Measurements from ENCODE around the gene KLHL25. TPM values are rescaled to one million over a fixed set of nuclear protein-coding genes. Genes with fewer than 3 reads are reported as not detected.

Gene KLHL25
- total RNA-seq, 1 donor from 2014 or later = 5.7 TPM

DNA sequence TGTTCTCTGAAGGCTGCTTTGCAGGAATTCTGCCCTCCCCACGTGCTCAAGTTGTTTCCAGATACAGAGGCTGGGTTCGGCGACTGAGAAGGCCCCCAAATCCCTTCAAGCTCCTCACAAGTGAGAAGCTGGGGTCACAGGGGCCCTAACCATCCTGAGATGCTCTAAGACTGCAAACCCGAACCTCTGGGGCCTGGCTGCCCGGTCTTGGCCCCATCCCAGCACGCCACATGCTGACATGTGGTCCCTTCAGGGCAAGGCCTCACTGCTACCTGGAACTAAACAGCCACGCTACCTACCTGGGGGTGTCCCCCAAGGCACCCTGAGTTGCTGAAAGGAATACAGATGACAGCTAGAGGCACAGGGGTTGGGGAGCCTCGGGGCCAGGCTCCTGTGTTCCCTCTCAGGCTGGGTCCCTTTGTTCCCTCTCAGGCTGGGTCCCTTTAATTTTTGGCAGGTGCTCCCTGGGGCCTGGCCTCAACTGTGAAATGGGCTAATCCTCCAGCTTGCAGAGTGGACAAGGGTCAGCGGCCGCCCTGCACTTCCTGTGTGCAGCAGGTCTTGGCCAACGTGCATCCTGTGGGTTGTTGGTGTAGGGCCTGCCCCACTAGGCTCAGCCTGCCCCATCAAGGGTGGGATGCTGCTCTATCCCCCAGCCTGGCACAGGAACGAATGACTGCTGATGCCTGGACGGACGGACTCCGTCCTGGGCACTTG is 32.5 kb downstream of the KLHL25 start:
- intact Hi-C loops (cut with micrococcal nuclease) = no loop called here

DNA sequence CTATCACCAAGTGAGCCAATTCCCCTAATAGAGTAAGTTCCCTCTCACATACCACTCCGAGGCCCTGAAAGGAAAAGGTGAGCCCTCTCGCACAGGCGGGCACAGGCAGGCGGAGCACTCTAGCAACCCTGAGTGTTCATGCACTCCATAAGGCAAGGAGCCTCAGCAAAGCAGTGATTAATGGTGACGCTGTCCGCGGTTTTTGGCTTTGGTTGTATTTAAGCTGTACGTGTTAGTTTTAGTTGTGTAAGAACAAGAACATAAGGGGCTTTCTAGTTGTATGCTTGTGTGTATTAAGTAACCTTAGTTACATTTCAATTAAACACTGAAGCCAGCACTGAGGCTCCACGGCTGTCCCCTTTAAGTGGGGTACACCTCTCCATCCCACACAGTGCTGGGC is 33.1 kb downstream of the KLHL25 start:
- intact Hi-C loops (cut with micrococcal nuclease) = no loop called here

DNA sequence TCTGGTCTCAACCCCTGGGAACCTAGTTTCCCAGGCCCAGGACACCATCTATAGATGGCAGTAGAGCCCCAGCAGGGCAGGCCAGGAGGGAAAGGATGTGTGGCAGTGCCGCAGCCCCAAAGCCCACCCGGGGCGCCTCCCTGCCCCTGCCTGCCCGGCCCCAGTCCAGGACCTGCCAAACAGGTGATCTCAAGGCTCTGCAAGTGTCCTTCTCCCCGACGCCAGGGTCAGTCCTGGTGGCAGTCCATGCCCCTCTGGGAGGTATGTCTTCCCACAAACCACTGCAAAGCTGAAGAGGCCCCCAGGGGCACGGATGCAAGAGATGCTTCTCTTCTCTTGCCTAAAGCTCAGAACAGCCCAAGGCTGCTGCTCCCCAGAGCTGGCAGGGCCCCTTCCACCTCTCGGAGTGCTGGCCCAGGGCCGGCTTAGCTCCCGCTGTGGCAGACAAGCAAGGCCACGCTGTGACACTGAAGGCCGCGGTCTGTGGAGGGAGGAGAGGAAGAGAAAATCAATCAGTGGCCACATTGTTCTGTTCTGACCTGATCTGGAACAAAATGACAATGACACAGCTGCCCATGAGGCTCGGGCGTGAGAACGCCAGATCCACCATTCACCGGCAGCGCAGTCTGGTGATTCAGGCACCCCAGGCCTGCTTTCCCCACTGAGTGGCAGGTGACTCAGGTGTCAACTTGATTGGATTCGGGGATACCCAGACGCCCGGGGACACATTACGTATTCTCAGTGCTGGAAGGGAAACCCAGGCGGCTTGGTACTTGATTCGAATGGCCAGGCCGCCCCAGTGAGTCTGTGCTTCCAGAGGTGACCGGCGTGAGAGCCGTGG is 34.0 kb downstream of the KLHL25 start:
- intact Hi-C loops (cut with micrococcal nuclease) = no loop called here

DNA sequence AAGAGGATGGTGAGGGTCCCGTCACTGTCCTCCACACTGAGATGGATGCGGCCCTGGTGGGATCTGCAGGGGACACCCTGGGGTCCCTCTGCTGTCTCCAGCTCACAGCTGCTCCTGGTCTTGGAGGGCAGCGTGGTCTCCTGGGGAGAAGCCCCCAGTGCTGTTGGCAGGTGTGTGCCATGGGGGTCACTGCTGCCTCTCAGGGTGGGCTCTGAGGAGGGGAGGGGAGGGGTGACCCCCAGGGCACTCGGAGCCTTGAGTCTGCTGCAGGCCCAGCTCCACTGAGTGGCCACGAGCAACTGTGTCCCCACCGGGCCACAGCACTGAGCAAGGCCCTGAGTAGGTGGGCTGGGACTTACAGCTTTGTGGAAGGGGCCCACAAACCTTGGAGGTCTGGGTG is 34.7 kb downstream of the KLHL25 start:
- intact Hi-C loops (cut with micrococcal nuclease) = no loop called here

DNA sequence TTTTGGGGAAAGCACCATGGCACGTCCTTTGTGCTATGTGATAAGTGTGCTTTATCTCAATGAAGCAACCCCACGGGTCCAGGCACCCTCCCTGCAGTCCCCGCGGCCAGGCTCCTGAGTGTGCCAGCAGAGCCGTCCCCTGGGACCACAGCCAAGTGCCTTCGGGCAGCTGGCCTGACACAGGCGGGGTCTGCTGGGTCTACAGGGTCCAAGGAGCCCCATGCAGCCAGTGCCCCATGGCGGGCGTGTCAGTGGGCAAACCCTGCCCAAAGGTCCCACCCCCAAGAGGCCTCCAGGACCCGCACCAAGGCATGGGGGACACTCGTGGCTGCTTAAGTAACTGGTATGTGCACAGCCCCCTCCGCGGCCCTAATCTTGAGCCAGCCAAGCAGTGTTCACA is 35.3 kb downstream of the KLHL25 start:
- intact Hi-C loops (cut with micrococcal nuclease) = loop anchor here (5.0 kb wide), 1 partner anchor 33 kb away; the partner anchor contains the start of gene KLHL25

DNA sequence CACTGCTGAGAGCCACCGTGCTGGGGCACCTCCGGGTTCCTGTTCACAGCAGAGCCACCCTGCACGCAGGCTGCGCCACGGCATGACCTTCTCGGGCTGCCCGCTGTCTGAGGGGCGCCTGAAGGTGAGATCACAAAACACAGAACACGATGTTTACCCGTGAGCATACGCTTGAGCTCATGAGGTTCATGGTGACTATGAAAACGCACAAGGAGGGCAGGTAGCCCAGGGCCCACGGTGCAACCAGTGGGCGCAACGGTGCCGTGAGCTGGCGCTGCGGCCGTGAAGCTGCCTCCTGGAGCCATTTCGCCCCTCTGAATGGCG is 36.1 kb downstream of the KLHL25 start:
- intact Hi-C loops (cut with micrococcal nuclease) = loop anchor here (5.0 kb wide), 1 partner anchor 34 kb away; the partner anchor contains the start of gene KLHL25

DNA sequence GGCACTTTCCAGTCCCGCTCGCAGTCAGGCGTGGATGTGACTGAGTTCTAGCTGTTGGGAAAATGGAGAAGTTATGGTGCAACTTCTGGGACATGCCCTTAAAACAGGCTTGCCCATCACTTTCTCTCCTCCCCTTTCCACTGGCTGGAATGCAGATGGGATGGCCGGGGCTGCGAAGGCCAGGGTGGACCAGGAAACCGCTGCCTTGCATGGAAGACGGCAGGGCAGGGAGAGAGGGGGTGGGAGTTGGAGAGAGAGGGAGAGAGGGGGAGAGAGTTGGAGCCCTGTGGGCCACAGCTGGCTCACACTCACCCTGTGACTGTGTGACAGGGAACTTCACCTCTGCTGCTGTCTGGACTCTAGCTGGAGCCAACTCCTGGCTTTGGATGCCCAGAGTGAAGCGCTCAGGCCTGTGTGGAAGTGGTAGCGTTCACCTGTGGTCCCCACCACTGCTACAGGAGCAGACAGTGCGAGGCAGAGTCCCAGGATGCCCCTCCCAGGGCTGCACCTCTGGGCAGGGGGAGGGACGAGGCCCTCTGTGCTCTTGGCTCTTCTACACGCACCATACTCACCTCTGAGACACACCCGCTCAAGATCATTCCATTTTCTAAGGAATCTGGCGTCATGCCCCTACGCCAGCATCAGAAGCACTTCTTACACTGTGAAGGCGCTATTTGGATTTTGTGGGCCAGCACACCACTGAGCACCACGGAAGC is 36.6 kb downstream of the KLHL25 start:
- intact Hi-C loops (cut with micrococcal nuclease) = loop anchor here (5.0 kb wide), 1 partner anchor 34 kb away; the partner anchor contains the start of gene KLHL25

DNA sequence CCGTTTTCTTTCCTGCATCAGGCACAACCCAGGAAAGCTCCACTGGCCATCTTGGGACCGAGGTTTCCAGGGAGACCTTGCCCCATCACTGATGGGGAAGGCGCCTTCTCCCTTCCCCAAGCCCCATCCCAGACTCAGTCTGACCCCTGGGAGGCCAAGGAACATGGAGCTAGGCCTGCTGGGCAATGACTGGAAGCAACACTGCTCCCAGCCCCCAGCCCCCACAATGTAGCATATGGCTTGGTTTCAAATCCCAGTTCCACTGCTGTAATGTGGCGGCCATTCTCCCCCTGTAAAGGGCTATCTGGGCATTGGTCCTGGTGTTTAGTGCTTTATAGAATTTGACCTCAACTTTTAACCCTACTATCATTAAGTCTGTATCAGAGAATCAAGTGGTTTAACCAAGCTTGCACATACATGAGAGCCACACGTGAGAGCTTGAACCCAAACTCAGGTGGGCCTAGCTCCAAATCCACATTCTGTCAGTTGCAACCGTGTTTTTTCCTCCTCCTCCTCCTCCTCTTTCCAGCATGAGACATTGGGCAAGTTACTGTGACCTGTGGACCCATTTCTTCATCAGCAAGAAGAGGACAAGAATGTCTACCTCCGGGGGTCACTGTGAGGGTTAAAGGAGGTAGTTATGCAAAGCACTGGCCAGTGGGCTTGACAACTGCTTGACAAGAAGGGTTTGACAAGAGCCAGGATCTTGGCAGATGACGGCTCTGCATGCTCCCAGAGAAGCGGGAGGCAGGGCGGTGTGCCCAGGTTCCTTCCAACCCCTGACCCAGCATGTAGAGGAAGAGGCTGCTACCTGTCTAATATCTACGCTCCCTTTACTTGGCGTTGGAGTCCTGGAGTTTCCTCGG is 37.4 kb downstream of the KLHL25 start:
- intact Hi-C loops (cut with micrococcal nuclease) = loop anchor here (5.0 kb wide), 1 partner anchor 35 kb away; the partner anchor contains the start of gene KLHL25

DNA sequence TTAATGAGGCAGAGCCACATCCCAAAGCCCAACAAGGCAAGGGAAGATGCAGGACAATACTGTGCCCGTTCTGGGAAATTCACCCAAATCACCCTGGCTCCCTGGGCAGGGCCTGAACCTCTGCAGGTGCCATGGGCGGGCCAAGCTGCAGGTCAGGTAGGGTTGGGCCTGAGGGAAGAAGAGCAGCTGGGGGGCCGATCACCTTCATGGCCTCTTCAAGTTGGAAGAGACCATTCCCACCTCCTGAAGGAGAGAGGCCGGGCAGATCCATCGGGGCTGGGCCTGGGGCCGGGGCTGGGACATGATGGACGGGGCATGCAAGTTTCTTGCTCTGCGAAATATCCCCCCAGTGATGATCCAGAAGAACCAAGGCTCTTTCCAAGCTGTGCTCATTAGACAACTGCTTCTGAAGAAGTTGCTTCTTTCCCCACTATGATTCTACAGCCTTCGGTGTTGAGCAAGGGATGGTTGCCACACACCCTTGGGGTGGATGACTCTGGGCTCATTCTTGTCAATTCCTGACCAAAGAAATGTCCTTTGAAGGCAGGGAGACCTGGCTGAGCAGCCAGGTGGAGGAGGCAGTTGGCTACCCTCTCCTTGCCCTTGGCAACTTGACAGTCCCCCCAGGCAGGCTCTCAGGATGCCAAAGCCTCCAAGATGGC is 38.2 kb downstream of the KLHL25 start:
- intact Hi-C loops (cut with micrococcal nuclease) = loop anchor here (5.0 kb wide), 1 partner anchor 36 kb away; the partner anchor contains the start of gene KLHL25

DNA sequence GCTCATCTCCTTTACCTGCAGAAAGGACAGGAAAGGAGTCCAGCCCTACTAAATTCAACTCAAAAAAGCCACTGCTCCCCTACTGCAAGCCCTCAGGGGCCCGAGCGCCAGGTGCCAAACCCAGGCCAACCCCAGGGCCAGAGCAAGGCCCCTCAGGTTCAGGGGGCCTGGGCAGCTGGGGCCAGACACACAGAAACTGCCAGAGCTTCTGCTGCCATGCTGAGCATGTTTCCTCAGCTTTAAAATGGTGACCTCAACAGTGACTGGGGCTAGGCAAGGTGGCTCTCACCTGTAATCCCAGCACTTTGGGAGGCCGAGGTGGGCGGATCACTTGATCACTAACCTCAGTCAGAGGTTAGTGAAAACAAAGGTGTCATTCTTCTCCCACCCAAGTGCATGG is 38.8 kb downstream of the KLHL25 start:
- intact Hi-C loops (cut with micrococcal nuclease) = loop anchor here (5.0 kb wide), 1 partner anchor 36 kb away; the partner anchor contains the start of gene KLHL25

DNA sequence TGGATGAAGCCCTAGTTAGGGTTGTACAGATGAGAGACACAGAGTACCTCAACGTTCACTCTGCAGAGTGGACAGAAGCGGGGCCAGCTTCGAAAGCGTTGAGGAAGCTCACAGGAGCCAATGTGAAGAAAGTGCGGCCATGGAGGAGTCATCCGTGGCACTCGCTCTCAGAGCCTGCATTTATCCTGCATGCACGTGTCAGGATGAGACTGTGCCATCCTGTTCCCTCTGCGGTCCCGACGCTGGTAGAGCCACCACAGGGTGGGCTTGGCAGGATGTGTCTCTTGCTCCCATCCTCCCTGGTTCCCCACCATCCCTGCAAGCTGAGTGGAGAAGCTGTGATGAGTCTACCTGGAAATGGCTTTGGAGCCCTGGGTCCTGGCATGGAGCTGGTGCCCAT is 39.3 kb downstream of the KLHL25 start:
- intact Hi-C loops (cut with micrococcal nuclease) = loop anchor here (5.0 kb wide), 1 partner anchor 37 kb away; the partner anchor contains the start of gene KLHL25

DNA sequence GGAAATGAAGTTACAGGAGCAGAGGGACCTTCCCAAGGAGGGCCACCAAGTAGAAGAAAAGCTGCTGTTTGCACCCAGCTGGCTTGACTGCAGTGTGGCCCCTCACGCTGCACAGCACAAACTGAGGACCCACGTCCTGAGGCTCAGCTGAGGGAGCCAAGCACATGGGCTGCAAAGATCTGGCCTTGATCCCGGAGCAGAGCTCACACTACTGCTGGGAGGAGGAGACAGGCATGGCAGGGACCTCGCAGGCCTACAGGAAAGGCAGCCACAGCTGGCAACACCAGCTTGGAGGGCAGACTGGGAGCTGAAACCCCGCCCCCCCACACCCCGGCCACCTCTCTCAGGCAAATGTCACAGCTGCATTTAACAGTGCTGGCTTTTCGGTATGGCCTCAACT is 39.7 kb downstream of the KLHL25 start:
- intact Hi-C loops (cut with micrococcal nuclease) = loop anchor here (5.0 kb wide), 1 partner anchor 37 kb away; the partner anchor contains the start of gene KLHL25

DNA sequence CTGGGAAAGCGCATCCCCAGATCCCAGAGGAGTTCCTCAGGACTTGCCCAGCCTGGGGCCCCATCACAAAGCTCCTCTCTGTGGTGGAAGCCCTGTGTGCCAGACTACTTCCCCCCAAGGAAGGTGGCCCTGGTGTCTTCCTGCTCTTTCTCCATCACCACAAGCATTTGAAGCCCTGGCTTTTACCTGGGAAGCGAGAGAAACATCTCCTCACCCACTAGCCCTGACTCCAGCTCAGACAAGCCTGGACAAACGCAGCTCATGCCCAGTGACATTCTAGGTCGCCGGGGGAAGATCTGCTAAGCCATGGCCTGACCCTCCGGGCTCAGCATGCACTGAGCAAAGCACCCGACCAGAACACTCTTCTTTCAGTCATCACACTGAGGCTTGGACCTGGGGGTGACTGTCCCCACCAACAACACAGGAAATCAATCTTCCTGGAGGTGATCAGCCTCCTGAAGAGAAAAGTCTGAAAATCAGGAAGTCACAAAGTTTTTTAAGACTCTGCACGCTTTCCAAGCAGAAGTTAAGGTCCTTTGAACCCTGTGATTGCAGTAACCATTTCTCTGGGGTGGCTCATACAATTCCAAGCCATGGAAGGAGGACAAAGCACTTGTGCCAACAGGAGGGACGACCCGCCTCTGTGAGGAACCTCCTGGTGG is 40.8 kb downstream of the KLHL25 start:
- intact Hi-C loops (cut with micrococcal nuclease) = no loop called here

DNA sequence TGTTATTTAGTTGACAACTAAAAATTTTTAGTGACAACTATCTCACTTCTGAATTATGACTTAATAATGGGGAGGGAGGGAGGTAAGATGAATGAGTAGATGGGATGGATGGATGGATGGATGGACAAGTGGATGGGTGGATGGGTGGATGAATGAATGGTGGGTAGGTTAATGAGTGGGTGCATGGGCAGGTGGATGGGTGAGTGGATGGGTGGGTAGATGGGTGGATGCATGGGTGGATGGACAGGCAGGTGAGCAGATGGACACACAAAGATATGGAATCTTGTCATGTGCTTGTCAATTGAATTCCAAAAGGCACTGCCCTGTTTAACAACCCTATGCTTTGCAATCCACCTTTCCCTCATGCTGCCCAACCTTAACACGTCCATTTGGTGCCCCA is 41.5 kb downstream of the KLHL25 start:
- intact Hi-C loops (cut with micrococcal nuclease) = no loop called here

DNA sequence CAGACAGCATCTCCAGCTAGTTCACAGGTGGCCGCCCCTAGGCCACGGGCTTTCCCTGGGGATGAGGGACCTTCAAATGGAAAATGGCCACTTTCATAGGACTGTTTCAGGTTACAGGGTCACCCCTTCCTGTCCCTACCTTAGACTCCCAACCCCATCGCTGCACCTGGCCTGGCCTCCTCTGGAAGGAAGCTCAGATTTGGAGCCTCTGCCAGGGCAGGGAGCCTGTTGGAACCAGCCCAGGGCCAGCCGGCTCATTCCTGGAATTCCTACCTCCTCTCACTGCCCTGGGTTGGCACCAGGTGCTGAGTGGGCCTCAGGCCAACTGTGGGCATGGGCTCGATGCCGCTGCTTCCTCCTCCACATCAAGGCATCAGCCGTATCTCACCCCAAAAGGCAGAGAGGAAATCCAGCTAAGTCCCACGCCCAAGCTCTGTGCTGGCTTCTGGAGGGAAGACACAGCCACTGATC is 42.2 kb downstream of the KLHL25 start:
- intact Hi-C loops (cut with micrococcal nuclease) = no loop called here

DNA sequence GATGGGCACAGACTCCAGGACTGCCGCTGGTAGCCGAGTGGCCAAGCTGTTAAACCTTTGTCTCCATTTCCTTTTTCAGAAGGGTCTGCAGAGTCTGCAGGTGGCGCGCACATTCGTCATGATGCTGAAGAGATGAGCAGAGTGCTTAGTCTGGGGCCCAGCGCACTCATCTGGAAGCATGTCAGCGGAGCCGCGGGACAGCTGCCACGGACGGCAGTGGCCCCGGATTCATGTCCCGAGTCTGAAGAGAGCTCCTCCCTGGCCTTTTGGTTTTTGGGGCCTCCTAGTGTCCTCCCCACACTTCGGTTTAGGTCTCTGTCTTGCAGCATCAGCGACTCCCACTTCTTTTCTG is 42.6 kb downstream of the KLHL25 start:
- intact Hi-C loops (cut with micrococcal nuclease) = no loop called here

DNA sequence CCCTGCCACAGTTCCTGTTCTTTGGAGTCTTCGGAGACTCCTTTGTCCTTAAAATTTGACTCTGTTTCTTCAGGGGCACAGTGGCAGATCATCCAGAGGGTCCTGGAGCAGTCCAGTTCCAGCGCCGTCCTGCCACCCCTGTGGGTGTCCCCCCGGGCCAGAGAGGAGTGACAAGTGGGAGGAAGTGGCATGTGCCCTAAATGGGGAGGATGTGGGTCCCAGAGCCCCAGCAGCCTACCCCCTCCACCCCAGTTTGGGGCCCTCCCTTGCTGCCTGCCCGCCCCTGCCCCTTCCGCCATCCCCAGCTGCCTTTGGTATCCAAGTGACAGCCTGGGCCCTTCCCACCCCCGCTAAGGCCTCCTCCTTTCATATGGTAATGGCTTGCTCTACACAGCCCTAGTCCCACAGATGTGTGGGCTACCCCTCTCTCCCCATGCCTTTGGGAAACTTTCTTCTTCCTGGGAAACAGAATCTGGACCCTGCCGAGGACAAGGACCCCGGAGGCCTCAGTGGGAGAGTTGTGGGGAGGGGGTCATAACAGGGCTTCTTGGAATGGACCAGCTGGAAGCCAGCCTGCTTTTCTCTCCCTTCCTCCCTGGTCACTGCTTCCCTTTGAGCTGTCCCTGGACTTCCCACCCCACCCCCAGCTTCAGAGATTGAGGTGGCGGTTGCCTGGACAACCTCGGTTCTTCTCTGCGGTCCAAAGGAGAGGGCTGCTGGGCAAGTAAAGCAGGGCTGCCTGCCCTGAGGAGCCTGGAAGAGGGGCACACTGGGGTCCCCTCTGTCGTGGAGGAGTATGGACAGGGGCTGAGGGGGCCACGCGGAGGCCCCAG is 43.2 kb downstream of the KLHL25 start:
- intact Hi-C loops (cut with micrococcal nuclease) = no loop called here
